ENCODE data around the gene GET4.
"Not testable (repeated sequence)": the region's sequence is repeated elsewhere in the genome, so short reads cannot be mapped to it uniquely, and the experiment has no call there.

GET4 gene

GRCh38 chr7:936386-937054, 60.2 kb downstream of the GET4 start:
- no peak overlapping the region for H3K4me3 ChIP-seq (ENCODE audit: low read depth, low read length)
- DNase-seq (ENCODE audit: low read depth) = no peak

- no peak for DNase-seq (ENCODE audit: low read depth)
- H3K4me3 ChIP-seq (ENCODE audit: low read depth, low read length) = no peak overlapping the region
These were observed 61.6 kb downstream of the GET4 start for GRCh38 chr7:937856-938484.

- no peak for DNase-seq (ENCODE audit: low read depth)
- H3K4me3 ChIP-seq (ENCODE audit: low read depth, low read length) = no peak overlapping the region
These were observed 62.3 kb downstream of the GET4 start for GRCh38 chr7:938546-939185.

- no peak for DNase-seq (ENCODE audit: low read depth)
These were observed 63.5 kb downstream of the GET4 start for GRCh38 chr7:939843-940242.

GRCh38 chr7:940599-941408, 64.5 kb downstream of the GET4 start:
- no peak overlapping the region for H3K4me3 ChIP-seq (ENCODE audit: low read depth, low read length)
- DNase-seq (ENCODE audit: low read depth) = no peak

More at GRCh38 chr7:939843-940242, 63.5 kb downstream of the GET4 start:
- H3K4me3 ChIP-seq (ENCODE audit: low read depth, low read length) = no peak overlapping the region

- DNase-seq (ENCODE audit: low read depth); H3K4me3 ChIP-seq (ENCODE audit: low read depth, low read length): not testable (repeated sequence)
These were observed 67.4 kb downstream of the GET4 start for GRCh38 chr7:943793-944192.

GRCh38 chr7:944744-945143, 68.4 kb downstream of the GET4 start:
- no peak overlapping the region for H3K4me3 ChIP-seq (ENCODE audit: low read depth, low read length)
- no peak for DNase-seq (ENCODE audit: low read depth)

- H3K4me3 ChIP-seq (ENCODE audit: low read depth, low read length) = no peak overlapping the region
These were observed 68.8 kb downstream of the GET4 start for GRCh38 chr7:945147-945555.

GRCh38 chr7:945556-946255, 69.4 kb downstream of the GET4 start:
- H3K4me3 ChIP-seq (ENCODE audit: low read depth, low read length) = no peak overlapping the region
- DNase-seq (ENCODE audit: low read depth) = no peak

More at GRCh38 chr7:945147-945555, 68.8 kb downstream of the GET4 start:
- no peak for DNase-seq (ENCODE audit: low read depth)

Measured in skeletal muscle cell (primary cell).